ENCODE results near the gene ZNF57.
"Not testable (repeated sequence)": the region's sequence is repeated elsewhere in the genome, so short reads cannot be mapped to it uniquely, and the experiment has no call there.

ZNF57 gene

GRCh38 chr19:2900296-2901252 lies at the start of gene ZNF57:
ZNF57 (plus strand) TSS chr19:2900928; CDS start chr19:2901046, 118 bp downstream.
- DNase-seq = peak; percentile 98

- DNase-seq = no peak
These were observed 48.1 kb upstream of the ZNF57 start for GRCh38 chr19:2852598-2852997.

GRCh38 chr19:2853015-2853606 lies 47.6 kb upstream of the ZNF57 start:
- DNase-seq = no peak

GRCh38 chr19:2854849-2855248 lies 45.9 kb upstream of the ZNF57 start:
- no peak for DNase-seq

- DNase-seq = no peak
These were observed 44.2 kb upstream of the ZNF57 start for GRCh38 chr19:2856457-2857050.

- no peak for DNase-seq
These were observed 41.9 kb upstream of the ZNF57 start for GRCh38 chr19:2858864-2859263.

- no peak for DNase-seq
These were observed 36.9 kb upstream of the ZNF57 start for GRCh38 chr19:2863816-2864215.

GRCh38 chr19:2865334-2866100 lies 35.2 kb upstream of the ZNF57 start:
- DNase-seq = no peak

- DNase-seq = no peak
These were observed 34.2 kb upstream of the ZNF57 start for GRCh38 chr19:2866495-2867024.

- DNase-seq = no peak
These were observed 33.4 kb upstream of the ZNF57 start, which contains the start of gene ZNF556 for GRCh38 chr19:2867025-2867991. ZNF556 (plus strand) TSS chr19:2867335; CDS start chr19:2867422, 87 bp downstream.

- no peak for DNase-seq
These were observed 31.1 kb upstream of the ZNF57 start for GRCh38 chr19:2869618-2870017.

GRCh38 chr19:2872175-2872574 lies 28.6 kb upstream of the ZNF57 start:
- DNase-seq = not testable (repeated sequence)

- no peak for DNase-seq
These were observed 23.1 kb upstream of the ZNF57 start for GRCh38 chr19:2877398-2878331.

- no peak for DNase-seq
These were observed 16.9 kb upstream of the ZNF57 start for GRCh38 chr19:2883686-2884439.

- no peak for DNase-seq
These were observed 15.0 kb upstream of the ZNF57 start for GRCh38 chr19:2885736-2886135.

- peak; percentile 66 for DNase-seq
These were observed 13.3 kb upstream of the ZNF57 start for GRCh38 chr19:2887391-2887914.

- no peak for DNase-seq
These were observed 11.9 kb upstream of the ZNF57 start for GRCh38 chr19:2888731-2889224.

- DNase-seq = not testable (repeated sequence)
These were observed 10.2 kb upstream of the ZNF57 start for GRCh38 chr19:2890531-2890930.

GRCh38 chr19:2896694-2897093 lies 4.0 kb upstream of the ZNF57 start:
- no peak for DNase-seq
